ENCODE measurements around the gene TMEM151A.
A peak's percentile ranks its signal among the peaks of the same experiment; 100 is the strongest.

Gene TMEM151A

DNA sequence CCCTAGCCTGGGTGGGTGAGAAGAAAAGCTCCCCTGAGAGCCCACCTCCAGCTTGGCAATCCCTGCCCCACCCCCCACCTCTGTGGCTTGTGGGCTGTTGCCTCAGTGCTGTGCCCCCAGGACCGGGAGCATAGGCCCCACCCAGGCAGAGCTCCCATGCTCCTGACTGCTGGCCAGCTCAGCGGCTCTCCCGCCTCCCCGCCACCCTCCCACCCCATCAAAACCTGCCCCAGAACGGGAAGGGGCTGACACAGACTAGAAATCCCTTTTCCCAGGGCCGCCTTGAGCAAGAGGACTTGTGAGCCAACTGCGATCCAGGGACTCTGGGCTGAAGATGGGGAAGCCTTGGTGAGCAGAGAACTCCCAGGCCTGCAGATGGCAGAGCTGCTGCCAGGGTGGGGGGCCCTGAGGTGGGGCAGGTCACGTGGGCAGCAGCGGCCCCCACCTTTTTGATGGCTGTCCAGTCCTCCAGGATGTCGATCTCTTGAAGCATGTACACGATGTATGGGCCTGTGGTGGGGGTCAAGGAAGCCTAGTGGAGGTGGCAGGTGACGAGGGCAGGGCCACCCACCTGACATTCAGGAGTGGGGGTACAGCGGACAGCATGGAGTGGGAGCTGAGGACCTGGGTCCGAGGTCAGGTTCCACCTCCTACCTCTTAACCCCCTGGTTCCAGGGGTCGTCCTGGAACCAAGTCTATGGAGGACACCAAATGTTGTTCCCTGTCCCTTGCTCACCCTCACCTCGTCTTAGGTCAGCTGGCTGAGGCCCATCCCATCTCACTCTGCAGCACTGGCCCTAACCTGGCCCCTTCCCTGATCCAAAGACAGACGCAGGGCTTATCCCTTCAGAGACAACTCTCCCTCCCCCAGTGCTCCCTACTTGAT lies 46.8 kb downstream of the TMEM151A start:
- DNase-seq: no peak

DNA sequence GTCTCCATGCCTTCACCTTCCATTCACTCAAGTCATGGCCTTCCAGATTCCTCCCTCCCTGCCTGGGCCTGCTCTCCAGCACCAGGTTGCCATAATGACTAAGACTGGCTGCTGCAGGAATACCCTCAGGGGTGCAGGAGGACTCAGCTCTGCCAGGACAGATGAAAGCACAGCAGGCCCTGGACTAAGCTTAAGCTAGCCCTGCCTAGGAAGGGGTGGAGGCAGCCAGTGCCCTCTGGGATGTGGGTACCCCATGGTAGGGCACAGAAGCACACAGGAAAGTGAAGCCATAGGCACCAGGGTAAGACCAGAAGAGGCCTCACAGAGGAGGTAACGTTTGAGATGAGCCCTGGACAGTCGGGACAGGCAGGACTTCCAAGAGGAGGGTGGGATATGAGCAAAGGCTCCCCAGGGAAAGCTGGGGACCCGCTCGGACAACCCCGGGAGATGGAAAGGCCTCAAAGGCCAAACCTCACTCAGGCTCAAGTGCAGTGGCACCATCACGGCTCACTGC lies 47.5 kb downstream of the TMEM151A start:
- no peak for DNase-seq

DNA sequence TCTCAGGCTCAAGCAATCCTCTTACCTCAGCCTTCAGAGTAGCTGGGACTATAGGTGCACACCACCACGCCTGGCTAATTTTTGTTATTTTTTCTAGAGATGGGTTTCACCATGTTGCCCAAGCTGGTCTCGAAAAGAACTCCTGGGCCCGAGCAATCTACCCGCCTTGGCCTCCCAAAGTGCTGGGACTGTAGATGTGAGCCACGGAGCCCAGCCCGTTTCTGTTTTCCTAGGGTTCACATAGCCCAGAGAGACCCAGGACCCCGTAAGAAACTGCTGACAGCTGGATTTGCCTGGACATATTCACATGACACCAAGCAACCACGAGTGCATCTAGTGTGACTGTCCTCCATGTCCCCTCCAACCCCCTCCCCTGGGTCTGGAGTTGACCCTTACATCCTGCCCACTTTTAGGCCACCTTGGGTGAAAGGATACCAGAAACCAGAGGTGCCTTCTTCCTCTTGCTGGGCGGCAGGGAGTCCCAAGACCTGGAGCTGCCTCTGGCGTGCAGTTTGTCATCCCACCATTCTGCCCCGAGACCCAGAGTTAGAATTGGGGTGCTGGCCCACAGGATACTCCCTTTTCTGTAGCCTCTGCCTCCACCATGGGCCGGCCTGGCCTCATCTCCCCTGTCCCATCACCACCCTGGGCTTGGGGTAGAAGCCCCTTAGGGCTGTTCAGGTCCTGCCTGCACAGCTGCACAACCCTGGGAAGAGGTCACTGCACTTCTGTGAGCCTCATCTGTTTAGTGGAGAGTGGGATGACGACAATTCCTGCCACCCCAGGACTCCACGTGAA lies 48.2 kb downstream of the TMEM151A start:
- no peak for DNase-seq

DNA sequence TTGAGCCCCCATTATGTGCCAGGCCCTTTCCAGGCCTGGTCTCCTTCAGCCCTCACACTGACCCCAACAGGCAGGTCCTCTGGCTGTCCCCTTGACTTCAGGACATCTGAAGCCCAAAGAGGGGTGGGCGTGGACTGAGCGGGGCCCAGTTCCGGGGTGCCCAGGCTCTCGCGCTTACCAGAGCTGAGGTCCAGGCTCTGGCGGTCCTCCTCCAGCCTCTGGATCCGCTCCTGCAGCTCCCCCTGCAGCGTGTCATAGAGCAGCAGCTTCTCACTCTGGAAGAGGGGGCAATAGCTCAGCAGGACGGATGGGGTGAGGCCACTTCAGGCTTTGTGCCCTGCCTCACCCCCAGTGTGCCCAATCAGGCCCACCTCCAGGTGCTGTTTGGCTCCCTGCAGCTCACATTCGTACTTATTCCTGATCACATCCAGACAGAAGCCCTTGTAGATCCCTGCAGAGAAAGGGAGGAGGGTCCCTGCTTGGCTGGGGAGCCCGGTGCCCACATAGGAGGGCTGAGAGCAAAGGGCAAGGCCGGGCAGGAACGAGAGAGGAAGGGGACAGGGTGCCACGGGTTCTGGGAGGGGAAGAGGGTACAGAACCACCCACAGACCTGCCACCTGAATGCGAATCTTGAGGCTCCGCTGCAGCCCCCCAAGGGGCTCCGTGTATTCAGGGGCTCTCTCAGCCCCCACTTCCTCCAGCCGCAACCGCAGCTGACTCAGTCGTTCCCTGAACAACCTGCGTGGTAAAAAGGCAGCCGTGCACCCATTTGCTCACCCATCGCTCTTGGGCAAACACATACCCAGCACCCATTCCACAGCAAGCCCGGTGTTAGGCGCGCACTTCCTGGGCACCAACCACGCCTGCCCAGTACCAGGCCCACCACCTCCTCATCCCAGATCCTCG lies 49.2 kb downstream of the TMEM151A start:
- no peak for DNase-seq

DNA sequence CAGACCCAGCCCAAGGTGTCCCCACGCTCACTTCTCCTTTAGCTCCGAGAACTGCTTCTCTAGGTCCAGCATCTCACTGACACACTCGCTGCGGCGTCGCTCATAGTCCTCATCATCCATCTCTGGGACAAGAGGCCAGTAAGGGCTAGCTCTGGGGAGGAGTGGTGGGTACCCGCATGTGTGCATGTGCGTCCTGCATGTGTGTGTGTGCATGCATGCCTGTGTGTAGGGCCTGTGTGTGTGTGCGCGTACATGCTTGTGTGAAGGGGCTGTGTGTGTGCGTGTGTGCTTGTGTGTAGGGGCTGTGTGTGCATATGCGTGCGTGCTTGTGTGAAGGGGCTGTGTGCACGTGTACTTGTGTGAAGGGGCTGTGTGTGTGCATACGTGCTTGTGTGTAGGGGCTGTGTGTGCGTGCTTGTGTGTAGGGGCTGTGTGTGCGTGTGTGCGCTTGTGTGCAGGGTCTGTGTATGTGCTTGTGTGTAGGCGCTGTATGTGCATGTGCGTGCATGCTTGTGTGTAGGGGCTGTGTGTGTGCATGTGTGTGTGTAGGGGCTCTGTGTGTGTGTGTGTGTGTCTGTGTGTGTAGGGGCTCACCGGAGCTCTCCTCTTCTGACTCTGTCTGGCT lies 49.9 kb downstream of the TMEM151A start:
- no peak for DNase-seq

DNA sequence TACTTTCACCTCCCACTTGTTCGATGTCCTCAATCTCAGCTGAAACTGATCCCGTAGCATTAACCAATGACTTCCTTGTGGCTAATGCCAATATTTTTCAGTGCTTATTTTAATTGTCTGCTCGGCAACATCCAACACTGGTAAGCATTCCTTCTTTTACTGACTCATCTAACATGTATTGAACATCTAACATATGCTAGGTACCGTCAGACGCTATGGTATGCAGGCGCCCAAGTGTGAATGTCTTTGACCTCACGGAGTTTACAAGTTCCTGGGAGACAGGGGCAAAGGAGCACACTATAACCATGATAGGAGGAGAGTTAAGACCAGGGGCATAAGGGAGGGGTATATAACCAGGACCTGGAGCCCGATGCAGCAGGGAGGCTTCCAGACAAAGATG lies 51.5 kb downstream of the TMEM151A start:
- no peak for DNase-seq

DNA sequence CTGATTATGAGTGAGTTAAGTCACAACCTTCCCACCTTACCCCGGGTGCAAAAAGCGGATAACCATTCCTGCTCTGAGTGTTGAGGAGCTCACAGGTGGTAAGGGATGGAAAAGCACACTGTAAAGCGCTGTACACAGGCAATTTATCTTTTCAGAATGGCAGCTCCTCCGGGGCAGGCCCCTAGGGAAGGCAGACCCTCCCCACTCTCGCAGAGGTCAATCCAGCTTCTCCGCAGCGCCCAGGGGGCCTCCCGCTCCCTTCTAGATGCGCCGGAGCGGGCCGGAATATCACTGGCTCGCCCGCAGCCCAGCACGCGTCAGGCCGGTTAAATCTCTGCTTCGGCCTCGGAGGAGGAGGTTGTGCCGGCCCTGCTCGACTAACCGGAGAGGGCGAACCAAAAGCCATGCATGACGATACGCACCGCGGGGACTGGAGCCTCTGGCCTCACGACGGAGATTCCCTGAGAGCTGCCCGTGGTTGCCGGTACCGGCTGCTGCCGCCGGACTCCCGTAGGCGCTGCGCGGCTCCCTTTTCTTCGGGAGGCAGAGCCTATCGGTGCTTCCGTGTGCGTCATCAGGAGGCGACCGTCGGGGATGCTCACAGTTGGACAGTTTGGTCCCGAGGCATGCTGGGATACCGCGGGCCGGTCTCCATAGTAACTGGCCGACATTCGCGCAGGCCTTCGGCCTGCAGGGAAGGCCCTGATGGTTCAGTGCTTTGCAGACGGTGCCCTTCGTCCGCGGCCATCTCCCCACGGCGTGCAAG lies 53.0 kb downstream of the TMEM151A start, which contains the start of gene BRMS1:
TSS of gene BRMS1 (minus strand) at position 555 of the 766 bp plus-strand sequence. CDS start 2,870 bp downstream, outside the sequence.
- peak; percentile 96 for DNase-seq

DNA sequence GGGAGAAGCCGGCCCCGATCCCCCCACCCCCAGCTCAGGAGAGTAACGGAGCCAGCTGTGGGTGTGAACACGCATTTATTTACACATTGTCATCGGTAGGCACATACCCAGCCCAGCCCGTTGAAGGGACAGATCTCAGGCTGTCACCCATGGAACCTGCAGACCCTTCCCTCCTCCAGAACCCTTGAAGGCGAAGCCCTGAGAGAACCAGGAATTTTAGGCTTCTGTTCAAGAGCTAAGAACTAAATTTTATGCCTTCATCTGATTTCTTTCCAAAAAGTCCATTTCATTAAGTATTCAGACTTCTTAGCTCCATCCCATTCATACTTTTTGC lies 53.6 kb downstream of the TMEM151A start:
- DNase-seq: no peak
